Endothelial cell of umbilical vein (primary cell): ENCODE results near the gene CEP295NL. TPM values are rescaled to one million over a fixed set of nuclear protein-coding genes. Genes with fewer than 3 reads are reported as not detected.

Experiments
- BruUV-seq: library from RNA; stranded (reverse); fragments of 400-500 nt; replicated peaks from 2 replicates; lab custom pipeline; 2021; lab: Mats Ljungman, UMichigan
- CTCF ChIA-PET: fragments of 300-600, 350-600 bp; sonication (Branson Sonifier 250); formaldehyde crosslinking; loops from one replicate; lab custom pipeline; 2021; ENCODE audit warnings: antibody characterized with exemption, inconsistent platforms; lab: Charles Lee
- POLR2A ChIA-PET: fragments of 300-600, 350-600 bp; sonication (Branson Sonifier 250); formaldehyde crosslinking; loops from one replicate; lab custom pipeline; 2021; ENCODE audit warnings: antibody characterized with exemption, inconsistent platforms; lab: Charles Lee
- DNase-seq: peaks from one replicate; pipeline ENCODE4 v3.0.0-alpha.2; 2011; ENCODE audit warnings: low read depth, low spot score
- FAIRE-seq: peaks from 2 replicates; lab custom pipeline; 2011; peaks lifted over from hg19 to GRCh38; lab: Jason Lieb, UNC
- H2AFZ ChIP-seq: 2 replicates; pipeline ENCODE4 v1.6.0; 2012; ENCODE audit warnings: low read depth, low read length, control low read depth, inconsistent platforms
- H3K27ac ChIP-seq: 2 replicates; pipeline ENCODE4 v1.5.1; 2011; ENCODE audit warnings: low read depth, mild to moderate bottlenecking, control low read depth, low read length, moderate library complexity; ENCODE audit not compliant: insufficient read depth
- H3K27me3 ChIP-seq, 2 experiments: 2 replicates each; pipeline versions ENCODE4 v1.6.0 to v1.6.1; 2011; ENCODE audit warnings: low read length in 2 of 2, mixed read lengths in 1 of 2; ENCODE audit not compliant: control insufficient read depth in 2 of 2, insufficient read depth in 2 of 2
- H3K36me3 ChIP-seq, 2 experiments: 2 replicates in 1 of 2; 3 replicates in 1 of 2; pipeline ENCODE4 v1.5.1; 2011; ENCODE audit warnings: low read length in 2 of 2, mild to moderate bottlenecking in 1 of 2, moderate library complexity in 1 of 2; ENCODE audit not compliant: control insufficient read depth in 2 of 2, insufficient read depth in 2 of 2; ENCODE audit errors: extremely low read depth in 1 of 2
- H3K4me1 ChIP-seq: 3 replicates; pipeline ENCODE4 v1.5.1; 2011; ENCODE audit warnings: mild to moderate bottlenecking, low read length; ENCODE audit not compliant: control insufficient read depth, insufficient read depth; ENCODE audit errors: extremely low read depth
- H3K4me2 ChIP-seq: 2 replicates; pipeline ENCODE4 v1.6.1; 2011; ENCODE audit warnings: low read length, control low read depth, mixed read lengths; ENCODE audit not compliant: insufficient read depth
- H3K4me3 ChIP-seq, 3 experiments: fragments of 200-600 bp in 1 of 3; sonication (generic), shearing (Covaris generic) in 1 of 3; replicated peaks in 1 of 3; 2 replicates each; pipeline ENCODE4 v1.5.1; 2011 to 2016; ENCODE audit warnings: control low read depth in 3 of 3, low read length in 3 of 3, mild to moderate bottlenecking in 2 of 3, inconsistent platforms in 1 of 3, low read depth in 1 of 3, moderate library complexity in 1 of 3; ENCODE audit not compliant: insufficient read depth in 1 of 3
- H3K79me2 ChIP-seq: 2 replicates; pipeline ENCODE4 v1.6.0; 2012; ENCODE audit warnings: low read length, inconsistent platforms; ENCODE audit not compliant: control insufficient read depth, insufficient read depth
- H3K9ac ChIP-seq: replicated peaks from 2 replicates; pipeline ENCODE3; 2011; ENCODE audit warnings: low read length, control low read depth; ENCODE audit not compliant: insufficient read depth; ENCODE audit errors: extremely low read depth
- H3K9me1 ChIP-seq: replicated peaks from 3 replicates; pipeline ENCODE4 v1.6.0; 2011; ENCODE audit warnings: mild to moderate bottlenecking, low read length; ENCODE audit not compliant: control insufficient read depth, insufficient read depth; ENCODE audit errors: extremely low read depth
- H3K9me3 ChIP-seq: replicated peaks from 2 replicates; pipeline ENCODE4 v1.5.1; 2012; ENCODE audit warnings: low read length, inconsistent platforms; ENCODE audit not compliant: control insufficient read depth, insufficient read depth
- H4K20me1 ChIP-seq: replicated peaks from 2 replicates; pipeline ENCODE3; 2011; ENCODE audit warnings: mild to moderate bottlenecking, low read length; ENCODE audit not compliant: control insufficient read depth, insufficient read depth; ENCODE audit errors: extremely low read depth
- EZH2 ChIP-seq: IDR thresholded peaks from 2 replicates; pipeline ENCODE4 v1.6.1; 2012; ENCODE audit warnings: borderline replicate concordance, low read depth, mild to moderate bottlenecking, moderate library complexity, low read length, inconsistent platforms; ENCODE audit not compliant: severe bottlenecking
- FOS ChIP-seq: IDR thresholded peaks from 2 replicates; pipeline ENCODE4 v1.6.1; 2011; ENCODE audit warnings: mild to moderate bottlenecking, low read length, moderate library complexity, borderline replicate concordance; ENCODE audit not compliant: insufficient read depth
- GATA2 ChIP-seq: IDR thresholded peaks from 2 replicates; pipeline ENCODE4 v1.7.0; 2011; ENCODE audit warnings: low read depth, mild to moderate bottlenecking, moderate library complexity, mixed read lengths, low read length; ENCODE audit not compliant: insufficient read length, insufficient read depth
- JUN ChIP-seq: IDR thresholded peaks from 2 replicates; pipeline ENCODE4 v1.6.1; 2011; ENCODE audit warnings: borderline replicate concordance, low read depth; ENCODE audit not compliant: insufficient read length, insufficient read depth
- MYC ChIP-seq: IDR thresholded peaks from one replicate; pipeline ENCODE4 v1.6.1; 2011; ENCODE audit warnings: mild to moderate bottlenecking, low read depth, low read length
- POLR2A ChIP-seq: IDR thresholded peaks from 2 replicates; pipeline ENCODE4 v1.6.1; 2012; ENCODE audit warnings: low read depth, mild to moderate bottlenecking, control low read depth, low read length
- POLR2AphosphoS5 ChIP-seq: IDR thresholded peaks from 2 replicates; pipeline ENCODE4 v1.6.1; 2012; ENCODE audit warnings: low read depth, mild to moderate bottlenecking, control low read depth, low read length, moderate library complexity; ENCODE audit not compliant: insufficient read depth
- dilution Hi-C: fragments of 300-500 bp; cut with MboI; formaldehyde crosslinking; loops from one replicate; pipeline ENCODE4 v1.15.0; 2019; ENCODE audit warnings: low sequenced_read_pairs; ENCODE audit not compliant: extremely low pct_ligation_motif_present
- intact Hi-C: fragments of 100-400 bp; cut with micrococcal nuclease; formaldehyde crosslinking; loops from one replicate; pipeline ENCODE4 v1.10.0; 2022
- polyA plus RNA-seq, 4 experiments: library from polyadenylated mRNA; depleted of rRNA in 3 of 4; stranded (reverse) in 3 of 4; unstranded in 1 of 4; fragments of >200 nt; gene quantifications; 2 replicates each; pipeline versions ENCODE4 v1.2.1 to v1.2.3, GENCODE V29; 2011 to 2012; ENCODE audit warnings: missing spikeins in 1 of 4
- total RNA-seq: library from RNA; stranded (reverse); gene quantifications from 2 replicates; pipeline ENCODE4 v1.2.3, GENCODE V29; 2021
- TF ChIP-seq, protein P1 (sequence below): IDR thresholded peaks from 2 replicates; pipeline ENCODE4 v1.6.1; 2011; ENCODE audit not compliant: insufficient read depth, insufficient read length
- TF ChIP-seq, protein P2 (sequence below), 2 donors: IDR thresholded peaks; 1 replicate in 1 of 2; 2 replicates in 1 of 2; pipeline ENCODE4 v1.5.1; 2011; ENCODE audit warnings: low read length in 2 of 2, mild to moderate bottlenecking in 2 of 2, moderate library complexity in 2 of 2, control low read depth in 1 of 2, inconsistent platforms in 1 of 2, low read depth in 1 of 2; ENCODE audit not compliant: insufficient read depth in 1 of 2; ENCODE audit errors: extremely low read depth in 1 of 2

The CEP295NL gene
- total and polyA plus RNA-seq, 2 donors (not counting 3 experiments of a cell fraction or from before 2014, with no cell fraction given) = 0.10 to 8.3 TPM

DNA sequence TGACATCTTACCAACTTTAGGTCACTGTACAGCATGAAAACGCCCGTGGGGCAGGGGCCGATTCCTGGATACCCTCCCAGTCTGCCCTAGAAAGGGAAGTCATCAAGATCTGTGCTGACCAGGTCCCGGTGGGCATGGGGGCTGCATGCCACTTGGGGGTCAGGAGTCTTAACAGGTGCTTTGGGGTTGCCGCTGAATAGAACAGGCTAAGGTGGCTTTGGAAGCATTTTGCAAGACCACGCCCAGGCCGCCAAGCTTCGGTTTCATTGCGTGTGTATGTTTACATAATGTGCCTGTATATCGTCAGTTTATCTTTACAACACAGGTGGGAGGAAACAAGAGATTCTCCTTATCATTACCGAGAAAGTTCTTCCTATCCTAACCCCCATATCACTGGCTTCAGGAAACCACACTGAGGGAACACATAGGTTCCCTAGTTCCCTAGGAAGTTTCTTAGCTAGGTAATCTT is 49.0 kb downstream of the CEP295NL start:
- H3K4me3 ChIP-seq = no peak overlapping the region
- CTCF ChIA-PET = interaction anchor here (1.2 kb wide), 1 partner anchor 117 kb away, joined by 4 read pairs; no protein-coding TSS in a partner anchor
- H3K79me2 ChIP-seq = no peaks in the 10 kb centered on the region
- H3K4me1 ChIP-seq = no peaks in the 10 kb centered on the region
- H3K9me3 ChIP-seq = no peaks in the 10 kb centered on the region
- H3K27ac ChIP-seq = no peak overlapping the region
- H3K36me3 ChIP-seq = peaks cover 8 to 25% of the 10 kb centered on the region in 2 experiments
- TF ChIP-seq, protein P1, sequence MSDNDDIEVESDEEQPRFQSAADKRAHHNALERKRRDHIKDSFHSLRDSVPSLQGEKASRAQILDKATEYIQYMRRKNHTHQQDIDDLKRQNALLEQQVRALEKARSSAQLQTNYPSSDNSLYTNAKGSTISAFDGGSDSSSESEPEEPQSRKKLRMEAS = no peak
- no peak for TF ChIP-seq EZH2
- TF ChIP-seq, protein P2, sequence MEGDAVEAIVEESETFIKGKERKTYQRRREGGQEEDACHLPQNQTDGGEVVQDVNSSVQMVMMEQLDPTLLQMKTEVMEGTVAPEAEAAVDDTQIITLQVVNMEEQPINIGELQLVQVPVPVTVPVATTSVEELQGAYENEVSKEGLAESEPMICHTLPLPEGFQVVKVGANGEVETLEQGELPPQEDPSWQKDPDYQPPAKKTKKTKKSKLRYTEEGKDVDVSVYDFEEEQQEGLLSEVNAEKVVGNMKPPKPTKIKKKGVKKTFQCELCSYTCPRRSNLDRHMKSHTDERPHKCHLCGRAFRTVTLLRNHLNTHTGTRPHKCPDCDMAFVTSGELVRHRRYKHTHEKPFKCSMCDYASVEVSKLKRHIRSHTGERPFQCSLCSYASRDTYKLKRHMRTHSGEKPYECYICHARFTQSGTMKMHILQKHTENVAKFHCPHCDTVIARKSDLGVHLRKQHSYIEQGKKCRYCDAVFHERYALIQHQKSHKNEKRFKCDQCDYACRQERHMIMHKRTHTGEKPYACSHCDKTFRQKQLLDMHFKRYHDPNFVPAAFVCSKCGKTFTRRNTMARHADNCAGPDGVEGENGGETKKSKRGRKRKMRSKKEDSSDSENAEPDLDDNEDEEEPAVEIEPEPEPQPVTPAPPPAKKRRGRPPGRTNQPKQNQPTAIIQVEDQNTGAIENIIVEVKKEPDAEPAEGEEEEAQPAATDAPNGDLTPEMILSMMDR (IDR thresholded peaks at IDR 0.05; ENCODE audit: extremely low read depth in 1 of 2, insufficient read depth in 1 of 2, low read depth in 1 of 2, low read length in 2 of 2) = no peak
- TF ChIP-seq JUN = no peak
- no peak for TF ChIP-seq POLR2AphosphoS5
- no peak for TF ChIP-seq FOS
- no peak for TF ChIP-seq POLR2A
- TF ChIP-seq MYC = no peak
- no peak for TF ChIP-seq GATA2
- no peak overlapping the region for H2AFZ ChIP-seq
- no peaks in the 10 kb centered on the region for H4K20me1 ChIP-seq
- BruUV-seq = TSS peak; percentile 42
- FAIRE-seq = no peak
- DNase-seq = no peak
- H3K27me3 ChIP-seq = no peaks in the 10 kb centered on the region
- intact Hi-C loops = no loop called here
- POLR2A ChIA-PET = no interaction called here
- no peak overlapping the region for H3K9ac ChIP-seq
- no peaks in the 10 kb centered on the region for H3K9me1 ChIP-seq
- dilution Hi-C loops = no loop called here
- H3K4me2 ChIP-seq = no peak overlapping the region
